ENCODE data around the gene VPS51. TPM values are rescaled to one million over a fixed set of nuclear protein-coding genes. Genes with fewer than 3 reads are reported as not detected.
A peak's percentile ranks its signal among the peaks of the same experiment; 100 is the strongest.
"Not testable (repeated sequence)": the region's sequence is repeated elsewhere in the genome, so short reads cannot be mapped to it uniquely, and the experiment has no call there.

The VPS51 gene
- total and polyA plus RNA-seq, 12 donors = 28.0 to 269 (median 146) TPM

DNA sequence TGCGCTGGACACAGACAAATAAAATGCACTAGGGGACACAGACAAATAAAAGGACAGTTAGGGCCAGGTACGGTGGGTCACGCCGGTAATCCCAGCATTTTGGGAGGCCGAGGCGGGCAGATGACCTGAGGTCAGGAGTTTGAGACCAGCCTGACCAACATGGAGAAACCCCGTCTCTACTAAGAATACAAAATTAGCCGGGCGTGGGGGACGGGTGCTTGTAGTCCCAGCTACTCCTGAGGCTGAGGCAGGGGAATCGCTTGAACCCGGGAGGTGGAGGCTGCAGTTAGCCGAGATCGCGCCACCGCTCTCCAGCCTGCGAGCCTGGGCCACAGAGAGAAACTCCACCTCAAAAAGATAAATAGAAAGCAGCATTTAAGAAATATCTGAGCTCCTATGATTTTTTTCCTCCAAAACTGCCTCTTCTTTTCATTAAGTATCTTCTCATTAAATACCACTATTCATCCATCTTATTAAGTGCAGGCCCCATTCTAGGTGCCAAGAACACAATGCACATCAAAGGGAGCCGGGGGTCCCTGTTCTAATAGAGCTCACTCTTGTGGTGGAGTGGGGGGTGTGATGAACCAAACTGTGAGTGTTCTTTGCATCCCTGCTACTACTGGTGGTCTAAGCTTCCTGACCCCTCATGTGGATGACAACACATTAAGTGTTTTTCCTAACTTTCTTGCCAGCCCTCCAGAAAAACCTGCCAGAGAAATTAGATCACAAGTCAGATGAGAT is 22.3 kb downstream of the VPS51 start:
- H3K36me3 ChIP-seq (replicated peaks in 1 of 2) = peaks cover 0 to 37% of the 10 kb centered on the region in 2 donors
- H3K27me3 ChIP-seq = no peaks in the 10 kb centered on the region
- intact Hi-C loops (cut with DNase I) = no loop called here
- peaks cover 43 to 56% of the 10 kb centered on the region in 2 donors for H3K4me1 ChIP-seq (replicated peaks in 1 of 2)
- WGBS, 4 donors = 70 to 79% (median 73%) methylated on average over 18 of the region's 18 CpGs
- no peaks in the 10 kb centered on the region for H3K9me3 ChIP-seq (replicated peaks in 1 of 3)
- TF ChIP-seq, protein P1, sequence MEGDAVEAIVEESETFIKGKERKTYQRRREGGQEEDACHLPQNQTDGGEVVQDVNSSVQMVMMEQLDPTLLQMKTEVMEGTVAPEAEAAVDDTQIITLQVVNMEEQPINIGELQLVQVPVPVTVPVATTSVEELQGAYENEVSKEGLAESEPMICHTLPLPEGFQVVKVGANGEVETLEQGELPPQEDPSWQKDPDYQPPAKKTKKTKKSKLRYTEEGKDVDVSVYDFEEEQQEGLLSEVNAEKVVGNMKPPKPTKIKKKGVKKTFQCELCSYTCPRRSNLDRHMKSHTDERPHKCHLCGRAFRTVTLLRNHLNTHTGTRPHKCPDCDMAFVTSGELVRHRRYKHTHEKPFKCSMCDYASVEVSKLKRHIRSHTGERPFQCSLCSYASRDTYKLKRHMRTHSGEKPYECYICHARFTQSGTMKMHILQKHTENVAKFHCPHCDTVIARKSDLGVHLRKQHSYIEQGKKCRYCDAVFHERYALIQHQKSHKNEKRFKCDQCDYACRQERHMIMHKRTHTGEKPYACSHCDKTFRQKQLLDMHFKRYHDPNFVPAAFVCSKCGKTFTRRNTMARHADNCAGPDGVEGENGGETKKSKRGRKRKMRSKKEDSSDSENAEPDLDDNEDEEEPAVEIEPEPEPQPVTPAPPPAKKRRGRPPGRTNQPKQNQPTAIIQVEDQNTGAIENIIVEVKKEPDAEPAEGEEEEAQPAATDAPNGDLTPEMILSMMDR (IDR thresholded peaks at IDR 0.05) = peak in 3 of 6 experiments; percentile 2 to 34 (median 28)
- no peak for TF ChIP-seq POLR2A (IDR thresholded peaks at IDR 0.05)
- H3K27ac ChIP-seq = peak overlapping the region in 3 of 5 donors; percentile 45 to 94 (median 66)
- no peak overlapping the region for H3K4me3 ChIP-seq
- DNase-seq = peak in 3 of 7 donors; percentile 16 to 41 (median 22)

GRCh38 chr11:65118891-65119669 is 23.1 kb downstream of the VPS51 start:
- Histone ChIP-seq H3K36me3 (replicated peaks in 1 of 2) (peaks cover 0 to 37% of the 10 kb centered on the region in 2 donors), H3K27ac (peak overlapping the region in 2 of 5 donors; percentile 23 to 66), H3K4me1 (replicated peaks in 1 of 2) (peaks cover 38 to 49% of the 10 kb centered on the region in 2 donors)
- H3K4me3 ChIP-seq; H3K27me3 ChIP-seq; intact Hi-C loops (cut with DNase I); H3K9me3 ChIP-seq (replicated peaks in 1 of 3): not testable (repeated sequence)
- DNase-seq = peak in 5 of 7 donors; percentile 5 to 51 (median 38)
- WGBS, 4 donors = 78 to 86% (median 82%) methylated on average over 17 to 18 of the region's 18 CpGs

GRCh38 chr11:65119670-65119995 is 23.6 kb downstream of the VPS51 start:
- intact Hi-C loops (cut with DNase I) = no loop called here
- DNase-seq = no peak
- H3K4me3 ChIP-seq = no peak overlapping the region
- H3K27me3 ChIP-seq = no peaks in the 10 kb centered on the region
- peaks cover 0 to 41% of the 10 kb centered on the region in 2 donors for H3K36me3 ChIP-seq (replicated peaks in 1 of 2)
- TF ChIP-seq POLR2A (IDR thresholded peaks at IDR 0.05) = no peak
- TF ChIP-seq, protein P1 (IDR thresholded peaks at IDR 0.05) = no peak
- no peak overlapping the region for H3K27ac ChIP-seq
- H3K9me3 ChIP-seq (replicated peaks in 1 of 3) = no peaks in the 10 kb centered on the region
- peaks cover 33 to 44% of the 10 kb centered on the region in 2 donors for H3K4me1 ChIP-seq (replicated peaks in 1 of 2)

- Histone ChIP-seq H3K27ac (peak overlapping the region in 4 of 5 donors; percentile 87 to 97 (median 94)), H3K4me3 (peak overlapping the region in 1 of 4 donors; percentile 82), H3K27me3 (no peaks in the 10 kb centered on the region), H3K36me3 (replicated peaks in 1 of 2) (peaks cover 0 to 44% of the 10 kb centered on the region in 2 donors), H3K9me3 (replicated peaks in 1 of 3) (no peaks in the 10 kb centered on the region), H3K4me1 (replicated peaks in 1 of 2) (peaks cover 26 to 32% of the 10 kb centered on the region in 2 donors)
- 63 to 73% (median 69%) methylated on average over 3 of the region's 3 CpGs for WGBS, 4 donors
- DNase-seq = peak in 4 of 7 donors; percentile 5 to 52 (median 16)
- intact Hi-C loops (cut with DNase I) = no loop called here
- TF ChIP-seq, protein P1 (IDR thresholded peaks at IDR 0.05) = no peak
- no peak for TF ChIP-seq POLR2A (IDR thresholded peaks at IDR 0.05)
These were observed 24.8 kb downstream of the VPS51 start for GRCh38 chr11:65120831-65121230.

Data from adrenal gland (tissue), 12 donors.